Kidney glomerular epithelial cell (primary cell): ENCODE measurements around the gene DHRSX.
"Not testable (repeated sequence)": the region's sequence is repeated elsewhere in the genome, so short reads cannot be mapped to it uniquely, and the experiment has no call there.

Experiments
- DNase-seq: peaks from one replicate; lab custom pipeline; 2025; lab: John Stamatoyannopoulos, UW

Gene DHRSX

GRCh38 chrX:2456091-2456490, 44.7 kb downstream of the DHRSX start:
- DNase-seq, result not testable (repeated sequence)

- DNase-seq, result not testable (repeated sequence)
Observed at GRCh38 chrX:2454620-2455019, 46.2 kb downstream of the DHRSX start.

- DNase-seq, result no peak
Observed at GRCh38 chrX:2452799-2453198, 48.0 kb downstream of the DHRSX start.

GRCh38 chrX:2452317-2452784, 48.4 kb downstream of the DHRSX start:
- DNase-seq, result no peak

GRCh38 chrX:2451501-2452316, 49.1 kb downstream of the DHRSX start:
- no peak for DNase-seq

- DNase-seq, result no peak
Observed at GRCh38 chrX:2450681-2451080, 50.1 kb downstream of the DHRSX start.

- no peak for DNase-seq
Observed at GRCh38 chrX:2449135-2449886, 51.5 kb downstream of the DHRSX start.

- DNase-seq, result no peak
Observed at GRCh38 chrX:2447484-2447883, 53.3 kb downstream of the DHRSX start.

GRCh38 chrX:2446815-2447214, 54.0 kb downstream of the DHRSX start:
- no peak for DNase-seq

GRCh38 chrX:2445662-2446623, 54.8 kb downstream of the DHRSX start:
- DNase-seq, result no peak

- no peak for DNase-seq
Observed at GRCh38 chrX:2442694-2443093, 58.1 kb downstream of the DHRSX start.

GRCh38 chrX:2441466-2441865, 59.3 kb downstream of the DHRSX start:
- no peak for DNase-seq

GRCh38 chrX:2439613-2440012, 61.2 kb downstream of the DHRSX start:
- DNase-seq, result no peak

GRCh38 chrX:2435465-2435864, 65.3 kb downstream of the DHRSX start:
- DNase-seq, result no peak

GRCh38 chrX:2434270-2435163, 66.3 kb downstream of the DHRSX start:
- DNase-seq, result no peak

GRCh38 chrX:2432298-2432863, 68.4 kb downstream of the DHRSX start:
- no peak for DNase-seq

- DNase-seq, result no peak
Observed at GRCh38 chrX:2430265-2430825, 70.4 kb downstream of the DHRSX start.

- no peak for DNase-seq
Observed at GRCh38 chrX:2427737-2428136, 73.0 kb downstream of the DHRSX start.

- no peak for DNase-seq
Observed at GRCh38 chrX:2427147-2427546, 73.6 kb downstream of the DHRSX start.

- no peak for DNase-seq
Observed at GRCh38 chrX:2426289-2426882, 74.4 kb downstream of the DHRSX start.
